HL-60/S4 treated with retinoic acid at 250 ng/mL for 4 days and 3 days (cell line): ENCODE data around the gene SLC30A7.

ENCODE experiments used
- in situ Hi-C: fragments of 300-500 bp; cut with MboI; formaldehyde crosslinking; loops from 2 replicates; pipeline ENCODE4 v1.7.0; 2022; ENCODE audit warnings: low sequenced_read_pairs

SLC30A7 gene

DNA sequence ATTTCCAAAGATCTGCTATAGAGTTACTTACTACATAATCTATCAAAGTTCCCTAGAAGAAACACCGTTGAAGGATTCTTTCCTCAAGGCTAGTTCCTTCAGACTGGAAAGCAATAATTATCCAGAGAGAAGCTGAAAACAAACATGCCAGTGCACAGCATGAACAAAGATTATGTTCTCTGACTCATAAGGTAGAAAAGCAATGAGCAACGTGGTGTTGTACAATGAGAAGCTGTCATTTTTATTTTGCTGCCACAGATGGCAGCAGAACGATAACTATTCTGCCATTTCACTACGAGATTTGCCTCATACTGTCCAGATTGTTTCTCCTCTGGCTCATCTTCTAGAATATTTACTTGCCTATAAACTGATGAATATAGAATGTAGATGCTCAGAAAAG is 11.9 kb upstream of the SLC30A7 start:
- in situ Hi-C loops, result loop anchor here (25.0 kb wide), 1 partner anchor 1697 kb away; no protein-coding TSS in a partner anchor

DNA sequence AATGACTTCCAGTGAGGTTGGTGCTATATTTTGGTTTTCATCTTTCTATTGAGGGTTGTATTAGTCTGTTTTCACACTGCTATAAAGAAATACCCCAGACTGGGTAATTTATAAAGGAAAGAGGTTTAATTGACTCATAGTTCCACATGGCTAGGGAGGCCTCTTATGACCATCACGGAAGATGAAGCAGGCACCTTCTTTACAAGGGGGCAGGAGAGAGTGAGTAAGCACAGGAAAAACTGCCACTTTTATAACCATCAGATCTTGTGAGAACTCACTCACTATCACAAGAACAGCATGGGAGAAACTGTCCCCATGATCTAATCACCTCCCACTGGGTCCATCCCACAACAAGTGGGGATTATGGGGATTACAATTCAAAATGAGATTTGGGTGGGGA is 6.9 kb upstream of the SLC30A7 start:
- in situ Hi-C loops, result loop anchor here (25.0 kb wide), 1 partner anchor 1702 kb away; no protein-coding TSS in a partner anchor

DNA sequence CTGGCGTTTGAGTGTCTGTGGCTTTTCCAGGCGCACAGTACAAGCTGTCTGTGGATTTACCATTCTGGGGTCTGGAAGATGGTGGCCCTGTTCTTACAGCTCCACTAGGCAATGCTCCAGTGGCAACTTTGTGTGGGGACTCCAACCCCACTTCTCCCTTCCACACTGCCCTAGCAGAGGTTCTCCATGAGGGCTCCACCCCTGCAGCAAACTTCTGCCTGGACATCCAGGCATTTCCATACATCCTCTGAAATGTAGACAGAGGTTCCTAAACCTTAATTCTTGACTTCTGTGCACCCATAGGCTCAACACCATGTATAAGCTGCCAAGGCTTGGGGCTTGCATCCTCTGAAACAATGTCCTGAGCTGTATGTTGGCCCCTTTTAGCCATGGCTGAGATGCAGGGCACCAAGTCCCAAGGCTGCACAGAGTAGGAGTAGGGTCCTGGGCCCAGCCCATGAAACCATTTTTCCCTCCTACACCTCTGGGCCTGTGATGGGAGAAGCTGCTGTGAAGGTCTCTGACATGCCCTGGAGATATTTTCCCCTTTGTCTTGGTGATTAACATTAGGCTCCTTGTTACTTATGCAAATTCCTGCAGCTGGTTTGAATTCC is 5.9 kb upstream of the SLC30A7 start:
- in situ Hi-C loops, result loop anchor here (25.0 kb wide), 1 partner anchor 1703 kb away; no protein-coding TSS in a partner anchor

DNA sequence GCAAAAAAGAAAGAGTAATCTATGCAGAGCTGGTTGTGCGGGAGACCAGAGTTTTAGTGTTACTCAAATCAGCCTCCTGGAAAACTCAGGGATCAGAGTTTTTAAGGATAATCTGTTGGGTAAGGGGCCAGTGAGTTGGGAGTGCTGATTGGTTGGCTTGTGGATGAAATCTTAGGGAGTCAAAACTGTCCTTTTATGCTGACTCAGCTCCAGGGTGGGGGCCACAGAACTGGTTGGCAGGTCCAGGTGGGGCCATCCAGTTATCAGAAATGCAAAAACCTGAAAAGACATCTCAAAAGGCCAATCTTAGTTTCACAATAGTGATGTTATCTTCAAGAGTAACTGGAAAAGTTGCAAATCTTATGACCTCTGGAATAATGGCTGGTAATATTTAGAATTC is 4.5 kb upstream of the SLC30A7 start:
- in situ Hi-C loops, result loop anchor here (25.0 kb wide), 1 partner anchor 1704 kb away; no protein-coding TSS in a partner anchor

DNA sequence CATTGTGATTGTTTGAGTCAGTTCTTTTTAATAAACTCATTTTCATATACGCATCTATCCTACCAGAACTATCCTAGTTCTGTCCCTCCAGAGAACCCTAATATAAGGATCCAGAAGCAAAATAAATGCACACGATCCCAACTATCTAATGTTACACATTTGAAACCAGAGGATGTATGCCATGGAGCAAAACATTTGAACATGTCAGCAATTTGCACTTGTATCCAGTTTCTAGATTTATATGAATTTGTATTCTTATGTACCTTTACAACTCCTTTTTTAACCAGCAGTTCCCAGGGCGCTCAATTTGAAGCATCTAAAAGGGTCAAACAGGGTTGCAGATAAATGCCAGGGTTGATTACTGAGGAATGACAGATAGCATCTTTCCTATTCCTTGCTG is 3.3 kb upstream of the SLC30A7 start:
- in situ Hi-C loops, result loop anchor here (25.0 kb wide), 1 partner anchor 1705 kb away; no protein-coding TSS in a partner anchor

DNA sequence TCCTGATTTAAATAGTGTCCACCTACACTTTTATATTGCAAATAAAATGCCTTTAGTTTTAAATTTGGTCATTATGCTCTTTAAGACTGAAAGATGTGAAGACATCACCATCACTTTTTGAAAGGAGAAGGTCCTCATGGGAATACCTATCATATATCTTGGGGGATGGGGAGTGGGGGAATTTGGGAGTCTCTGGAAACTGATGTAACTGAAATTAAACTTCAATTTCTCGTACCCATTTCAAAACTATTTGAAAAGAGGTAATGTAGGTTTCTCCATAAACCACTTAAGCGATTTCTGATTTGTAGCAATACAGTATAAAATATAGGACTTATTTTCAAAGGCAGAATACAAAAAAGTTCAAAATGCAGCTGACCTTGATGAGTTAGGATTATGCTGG is 2.2 kb upstream of the SLC30A7 start:
- in situ Hi-C loops, result loop anchor here (25.0 kb wide), 1 partner anchor 1706 kb away; no protein-coding TSS in a partner anchor

DNA sequence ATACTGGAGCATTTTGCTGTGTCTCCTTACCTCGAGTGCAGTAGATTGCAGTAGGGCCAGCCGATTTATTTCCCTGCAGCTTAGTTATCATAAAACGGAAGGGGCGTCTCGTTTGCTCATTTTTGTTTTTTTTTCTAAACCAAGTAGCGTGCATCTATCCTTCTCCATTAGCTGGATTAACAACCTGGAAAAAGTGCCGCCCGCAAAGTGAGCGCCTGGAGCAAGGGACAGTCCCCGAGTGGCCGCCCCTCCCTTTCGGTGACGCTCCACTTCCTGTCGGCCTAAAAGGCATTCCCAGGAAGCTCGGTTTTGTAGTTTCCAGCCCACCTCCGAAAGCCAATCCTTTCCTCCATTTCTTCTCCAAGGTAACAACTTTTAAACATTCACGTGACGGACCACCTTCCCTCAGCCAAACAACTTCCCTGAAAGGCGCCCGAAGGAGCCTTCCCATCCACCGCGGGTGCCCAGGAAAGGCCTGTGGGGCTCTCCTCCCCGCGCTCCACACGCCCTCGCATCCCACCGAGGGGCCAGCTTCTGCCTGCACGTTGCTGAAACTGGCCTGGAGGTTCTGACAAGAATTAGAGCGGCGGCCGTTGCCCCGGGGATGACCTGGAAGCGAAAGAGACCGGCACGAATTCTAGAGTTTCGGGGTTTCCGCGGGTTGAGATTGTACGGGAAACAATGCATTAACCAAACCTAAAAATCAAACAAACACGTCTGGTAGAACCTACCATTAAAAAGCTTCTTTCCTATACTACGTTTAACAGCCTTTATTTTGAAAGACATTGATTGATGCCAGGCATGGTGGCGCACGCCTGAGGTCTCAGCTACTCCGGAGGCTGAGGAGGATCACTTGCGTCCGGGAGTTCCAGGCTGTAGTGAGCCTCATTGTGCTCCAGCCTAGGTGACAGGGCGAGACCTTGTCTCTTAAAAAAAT is 1.0 kb upstream of the SLC30A7 start, which contains the start of gene EXTL2:
TSS of gene EXTL2 (minus strand) at position 240 of the 937 bp plus-strand sequence. CDS start 6,085 bp downstream, outside the sequence.
- in situ Hi-C loops, result loop anchor here (25.0 kb wide), 1 partner anchor 1708 kb away; no protein-coding TSS in a partner anchor

DNA sequence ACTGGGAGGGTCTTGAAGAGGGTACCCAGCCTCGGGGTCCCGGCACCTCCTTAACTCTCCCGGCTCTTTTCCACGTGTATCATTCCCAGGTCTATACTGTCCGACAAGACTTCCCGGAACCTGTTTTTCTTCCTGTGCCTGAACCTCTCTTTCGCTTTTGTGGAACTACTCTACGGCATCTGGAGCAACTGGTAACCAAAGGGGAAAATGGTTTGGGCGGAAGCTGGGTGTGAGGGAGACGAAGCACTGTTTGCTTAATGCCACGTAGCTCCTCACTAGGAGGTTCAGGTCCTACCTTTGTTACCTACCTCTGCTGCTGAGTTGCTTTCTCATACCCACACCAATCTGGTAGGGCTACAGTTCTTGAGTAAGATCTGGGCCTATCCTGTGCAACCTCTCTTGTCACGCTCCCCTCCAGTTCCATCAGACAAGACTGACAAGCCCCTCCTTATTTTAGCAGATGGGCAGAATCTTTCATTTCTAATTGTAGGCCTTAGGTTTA is 642 bp downstream of the SLC30A7 start:
- in situ Hi-C loops, result loop anchor here (25.0 kb wide), 1 partner anchor 1709 kb away; no protein-coding TSS in a partner anchor

DNA sequence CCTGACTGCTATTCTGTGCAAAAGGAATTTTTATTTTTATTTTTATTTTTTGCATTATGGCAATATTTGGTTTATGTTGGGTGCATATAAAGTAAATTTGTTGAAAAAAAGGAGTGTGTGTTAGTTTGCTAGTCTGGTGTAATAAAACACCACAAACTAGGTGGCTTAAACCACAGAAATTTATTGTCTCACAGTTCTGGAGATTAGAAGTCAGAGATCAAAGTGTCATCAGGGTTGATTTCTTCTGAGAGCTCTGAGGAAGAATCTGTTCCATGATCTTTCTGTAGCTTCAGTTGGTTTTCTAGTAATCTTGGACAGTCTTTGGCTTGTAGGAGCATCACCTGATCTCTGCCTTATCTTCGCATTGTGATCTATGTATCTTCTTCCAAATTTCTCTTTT is 6.5 kb downstream of the SLC30A7 start:
- in situ Hi-C loops, result no loop called here

DNA sequence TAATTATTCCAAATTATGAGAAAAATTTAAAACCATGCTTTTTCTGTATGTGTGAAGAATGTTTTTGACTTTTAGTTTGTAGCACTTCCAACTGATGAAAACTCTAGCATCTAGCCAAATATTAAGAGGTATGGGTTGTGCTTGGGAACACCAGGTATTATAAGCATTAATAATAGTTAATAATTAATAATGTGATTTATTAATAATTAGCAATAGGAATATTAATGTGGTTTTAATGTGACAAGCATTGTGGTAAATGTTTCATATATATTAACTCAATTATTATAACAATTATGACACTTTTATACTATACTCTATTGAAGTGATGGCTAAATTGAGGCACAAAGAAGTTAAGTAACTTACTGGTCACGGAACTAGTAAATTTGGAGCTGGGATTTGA is 7.9 kb downstream of the SLC30A7 start:
- in situ Hi-C loops, result no loop called here

DNA sequence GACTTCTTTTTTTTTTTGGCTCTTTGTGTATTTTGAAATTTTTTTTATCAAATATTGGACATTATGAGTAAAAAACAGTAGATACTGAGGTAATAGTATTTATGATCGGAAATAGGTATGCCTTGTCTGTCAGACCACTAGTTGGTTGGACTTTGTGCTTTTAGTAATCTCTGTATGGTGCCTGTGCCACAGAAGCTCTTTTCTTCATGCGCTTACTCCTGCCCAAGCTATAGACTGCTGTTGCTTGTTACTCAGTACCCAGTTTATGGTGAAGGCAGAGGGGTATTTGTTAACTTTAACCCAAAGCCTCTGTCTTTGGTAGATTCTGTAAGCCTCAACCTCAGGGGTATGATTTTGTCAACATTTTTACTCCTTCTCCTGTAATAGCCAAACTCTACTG is 8.6 kb downstream of the SLC30A7 start:
- in situ Hi-C loops, result no loop called here

DNA sequence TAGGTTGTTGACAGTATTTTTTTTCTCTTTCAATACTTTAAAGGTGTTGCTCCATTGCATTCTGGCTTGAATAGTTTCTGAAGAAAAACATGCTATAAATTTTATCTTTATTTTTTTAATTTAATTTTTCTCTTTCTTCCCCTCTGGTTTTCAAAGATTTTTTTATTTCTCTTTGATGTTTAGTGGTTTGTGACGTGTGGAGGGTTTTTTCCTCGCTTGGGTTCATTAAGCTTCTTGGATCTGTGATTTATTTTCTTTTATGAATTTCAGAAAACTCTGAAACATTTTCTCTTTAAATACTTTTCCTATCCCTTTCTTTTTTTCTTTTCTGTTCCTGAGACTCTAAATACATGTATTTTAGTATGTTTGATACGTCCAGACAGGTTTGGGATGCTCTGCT is 9.3 kb downstream of the SLC30A7 start:
- in situ Hi-C loops, result no loop called here

DNA sequence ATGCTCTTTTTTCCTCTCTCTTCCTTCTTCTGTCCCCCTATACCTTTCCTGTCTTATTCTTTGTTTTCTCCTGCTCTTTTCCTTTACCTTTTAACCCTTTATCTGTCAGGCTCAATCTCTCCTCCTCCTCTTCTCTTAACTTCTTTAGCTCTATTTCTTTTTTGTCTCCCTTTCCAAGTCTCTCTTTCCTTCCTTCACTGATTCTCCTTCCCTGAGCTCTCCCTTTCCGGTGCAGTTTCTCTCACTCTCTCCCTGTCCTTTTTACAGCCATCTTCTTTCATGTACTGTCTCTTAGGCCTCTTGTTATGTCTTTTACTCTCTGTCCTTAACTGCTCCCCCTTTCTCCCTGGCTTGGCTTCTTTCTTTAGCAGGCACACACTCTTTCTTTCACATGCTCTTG is 12.0 kb downstream of the SLC30A7 start:
- in situ Hi-C loops, result no loop called here

DNA sequence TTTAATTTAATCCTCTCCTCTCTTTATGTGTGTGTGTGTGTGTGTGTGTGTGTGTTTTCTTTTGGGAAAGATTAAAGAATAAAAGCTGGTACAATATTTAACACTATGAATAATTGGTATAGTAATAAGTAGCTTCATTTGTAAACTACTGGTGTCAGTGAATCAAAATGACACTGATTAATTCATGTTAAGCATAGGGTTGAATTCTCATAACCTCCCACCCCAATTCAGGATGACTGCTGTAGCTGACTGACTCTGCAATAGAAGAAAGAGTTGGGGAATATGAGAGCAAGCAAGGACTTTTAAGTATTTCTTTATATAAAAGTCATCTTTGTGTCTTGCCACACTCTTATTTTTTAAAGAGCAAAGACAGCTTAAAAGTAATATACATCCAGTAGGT is 13.1 kb downstream of the SLC30A7 start:
- in situ Hi-C loops, result no loop called here

DNA sequence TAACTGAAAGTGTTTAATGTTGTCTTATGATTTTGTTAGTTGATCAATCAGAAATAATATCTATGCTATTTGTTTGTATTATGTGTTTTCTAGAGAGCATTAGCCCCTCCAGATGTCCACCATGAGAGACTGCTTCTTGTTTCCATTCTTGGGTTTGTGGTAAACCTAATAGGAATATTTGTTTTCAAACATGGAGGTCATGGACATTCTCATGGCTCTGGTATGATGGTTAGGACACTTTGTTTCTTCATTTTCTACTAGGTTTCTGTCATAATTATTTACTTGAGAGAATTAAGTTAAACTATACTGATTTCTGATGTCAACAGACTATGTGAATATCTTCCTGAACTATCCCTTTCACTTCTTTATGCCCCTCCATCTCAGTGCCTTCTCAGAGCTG is 16.1 kb downstream of the SLC30A7 start:
- in situ Hi-C loops, result no loop called here

DNA sequence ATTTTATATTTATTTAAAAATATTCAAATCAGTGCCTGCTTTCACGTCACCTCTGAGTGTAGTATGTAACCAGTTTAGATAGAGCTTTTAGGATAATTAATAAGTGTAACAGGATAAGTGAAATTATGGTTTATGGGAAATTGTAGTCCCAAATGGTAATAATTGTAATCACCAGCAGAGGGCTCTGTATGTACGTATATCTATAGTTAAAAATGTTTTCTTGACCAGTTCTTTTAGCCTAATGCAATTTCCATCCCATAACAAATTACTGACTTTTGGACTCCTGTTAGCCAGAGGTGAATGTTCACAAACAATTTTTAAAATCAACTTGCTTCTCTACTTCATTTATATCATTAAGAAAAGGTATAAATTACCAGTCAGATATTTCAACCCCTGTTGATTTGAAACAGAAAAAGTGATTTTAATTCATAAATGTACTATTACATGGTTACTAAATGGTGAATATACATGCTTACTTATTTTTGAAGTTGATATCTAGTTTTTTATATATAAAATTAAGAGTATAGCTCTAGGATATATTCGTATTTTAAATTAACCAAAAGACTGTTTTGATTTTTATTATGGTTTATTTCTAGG is 25.3 kb downstream of the SLC30A7 start:
- in situ Hi-C loops, result no loop called here

DNA sequence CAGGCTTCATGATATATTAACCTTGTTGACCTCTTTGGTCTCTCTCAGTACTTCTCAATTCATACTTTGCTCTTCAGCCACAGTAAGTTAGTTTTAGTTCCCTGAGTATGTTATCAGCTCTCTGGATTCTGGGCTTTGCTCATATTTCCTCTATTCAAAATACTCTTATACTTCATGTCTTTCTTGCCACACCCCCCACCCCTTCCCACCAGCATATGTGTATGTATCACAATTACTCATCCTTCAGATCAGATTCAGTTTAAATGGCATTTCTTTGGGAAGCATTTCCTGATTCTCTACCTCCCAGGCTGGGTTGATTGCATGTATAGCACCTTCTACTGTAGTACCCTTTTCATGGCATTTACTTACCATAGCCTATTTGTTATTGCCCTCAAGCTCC is 28.3 kb downstream of the SLC30A7 start:
- in situ Hi-C loops, result no loop called here

DNA sequence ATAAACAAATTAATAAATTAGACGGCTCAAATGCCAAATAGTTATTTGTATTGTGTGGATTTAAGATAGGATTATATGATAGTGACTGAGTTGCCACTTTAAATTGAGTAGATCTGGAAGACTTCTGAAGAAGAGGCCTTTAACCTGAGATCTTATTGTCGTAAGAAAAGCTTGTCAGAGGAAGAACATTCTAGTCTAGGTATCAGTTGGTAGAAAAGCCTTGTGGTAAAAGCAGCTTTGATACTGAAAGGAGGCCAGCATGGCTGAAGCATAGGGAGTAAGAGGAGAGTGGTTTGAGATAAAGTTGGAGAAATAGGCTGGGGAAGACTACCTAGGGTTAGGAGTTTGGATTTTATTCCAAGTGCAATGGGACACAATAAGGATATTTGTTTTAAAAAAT is 29.1 kb downstream of the SLC30A7 start:
- in situ Hi-C loops, result loop anchor here (25.0 kb wide), 1 partner anchor 362 kb away; no protein-coding TSS in a partner anchor

DNA sequence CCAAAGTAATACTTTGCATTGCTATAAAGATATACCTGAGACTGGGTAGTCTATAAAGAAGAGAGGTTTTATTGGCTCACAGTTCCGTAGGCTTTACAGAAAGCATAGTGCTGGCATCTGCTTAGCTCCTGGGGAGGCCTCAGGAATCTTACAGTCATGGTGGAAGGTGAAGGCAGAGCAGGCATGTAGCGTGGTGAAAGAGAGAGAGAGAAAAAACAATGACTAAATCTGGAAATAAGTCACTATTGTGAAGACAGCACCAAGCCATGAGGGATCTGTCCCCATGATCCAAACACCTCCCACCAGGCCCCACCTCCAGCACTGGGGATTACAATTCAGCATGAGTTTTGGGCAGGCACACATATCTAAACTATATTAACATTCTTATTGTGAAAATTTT is 30.4 kb downstream of the SLC30A7 start:
- in situ Hi-C loops, result loop anchor here (25.0 kb wide), 1 partner anchor 361 kb away; no protein-coding TSS in a partner anchor

DNA sequence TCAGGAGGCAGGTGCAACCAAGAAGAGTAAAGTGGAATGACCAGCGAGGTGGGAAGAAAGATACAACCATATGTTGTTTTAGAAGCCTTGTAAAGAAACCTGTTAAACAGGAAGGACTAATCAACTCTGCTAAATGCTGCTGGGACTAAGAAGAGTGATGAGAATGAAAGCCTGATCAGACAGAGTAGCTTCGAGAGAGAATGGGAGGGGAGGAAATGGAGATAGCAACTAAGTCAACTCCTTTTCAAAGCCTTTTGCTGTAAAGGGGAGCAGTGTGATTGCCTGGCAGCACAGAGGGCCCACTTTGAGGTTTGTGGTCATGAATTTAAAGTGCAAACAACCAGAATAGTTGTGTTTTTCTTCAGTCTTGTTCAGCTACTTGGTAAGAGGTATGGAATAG is 31.4 kb downstream of the SLC30A7 start:
- in situ Hi-C loops, result loop anchor here (25.0 kb wide), 1 partner anchor 360 kb away; no protein-coding TSS in a partner anchor

DNA sequence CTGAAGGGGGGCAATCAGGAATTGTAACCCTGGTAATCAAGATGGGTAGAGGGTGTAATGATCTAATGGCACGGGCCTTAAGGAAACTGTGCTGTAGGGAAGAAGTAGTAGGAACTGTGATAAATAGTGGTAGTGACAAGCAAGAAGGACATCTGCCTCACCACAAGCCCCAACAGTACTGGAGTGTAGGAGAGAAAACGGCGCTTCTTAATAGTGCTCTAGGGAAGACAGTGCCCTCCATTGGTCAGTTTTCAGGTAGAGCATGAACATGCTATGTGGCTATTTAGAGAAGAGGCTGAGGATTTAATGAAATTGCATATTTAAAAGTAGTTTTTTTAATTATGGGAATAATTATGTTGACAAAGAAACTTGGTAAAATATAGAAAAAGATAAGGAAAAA is 32.2 kb downstream of the SLC30A7 start:
- in situ Hi-C loops, result loop anchor here (25.0 kb wide), 1 partner anchor 359 kb away; no protein-coding TSS in a partner anchor
